Heart right ventricle (tissue), 16 donors: Measurements from ENCODE around the gene ARHGAP22. TPM values are rescaled to one million over a fixed set of nuclear protein-coding genes. Genes with fewer than 3 reads are reported as not detected.

Experiments used
- ATAC-seq, 8 donors: fragments of 200-7000 bp; cut with Tn5 transposase; one replicate each; pipeline ENCODE4 v1.9.1; 2020; ENCODE audit warnings: mild to moderate bottlenecking in 8 of 8, moderate library complexity in 8 of 8, moderate number of reproducible peaks in 1 of 8
- DNase-seq, 2 donors: peaks; one replicate each; pipeline ENCODE4 v3.0.0-alpha.2; 2020
- H3K27ac ChIP-seq, 10 donors: fragments of 200-600 bp; sonication (generic) in 2 of 10; one replicate each; pipeline versions ENCODE4 v1.5.0 to v1.8.0; 2020 to 2022; ENCODE audit warnings: mild to moderate bottlenecking in 3 of 10
- H3K27me3 ChIP-seq, 7 donors: fragments of 200-600 bp; one replicate each; pipeline ENCODE4 v1.8.0; 2021 to 2022; ENCODE audit warnings: mild to moderate bottlenecking in 2 of 7
- H3K36me3 ChIP-seq, 9 donors: fragments of 200-600 bp; sonication (generic) in 1 of 9; one replicate each; pipeline versions ENCODE4 v1.5.0 to v1.8.0; 2020 to 2022; ENCODE audit warnings: mild to moderate bottlenecking in 2 of 9
- H3K4me1 ChIP-seq, 9 donors: fragments of 200-600 bp; sonication (generic) in 1 of 9; one replicate each; pipeline versions ENCODE4 v1.5.0 to v1.8.0; 2020 to 2022; ENCODE audit warnings: mild to moderate bottlenecking in 4 of 9
- H3K4me3 ChIP-seq, 10 donors: fragments of 200-600 bp; sonication (generic) in 2 of 10; one replicate each; pipeline versions ENCODE4 v1.5.0 to v1.8.0; 2020 to 2022; ENCODE audit warnings: mild to moderate bottlenecking in 7 of 10, moderate library complexity in 2 of 10
- H3K9me3 ChIP-seq, 11 donors: fragments of 200-600 bp in 10 of 11; sonication (generic) in 2 of 11; one replicate each; pipeline versions ENCODE4 v1.5.0 to v1.8.0; 2013 to 2022; ENCODE audit warnings: mild to moderate bottlenecking in 2 of 11, control low read depth in 1 of 11, moderate library complexity in 1 of 11
- WGBS, 2 donors: extraction: QIAGEN DNeasy Blood & Tissue Kit; methylation state at CpG; one replicate each; pipeline ENCODE4 v1.1.7; 2013; ENCODE audit warnings: inconsistent platforms in 1 of 2; 5-methylcytosine and 5-hydroxymethylcytosine counted together
- intact Hi-C, 10 donors: fragments of 100-400 bp; cut with DNase I; formaldehyde crosslinking; loops; one replicate each; pipeline versions ENCODE4 v1.11.1 to v1.14.2; 2022
- polyA plus RNA-seq, 2 donors: library from polyadenylated mRNA; stranded (reverse); fragments of 200-250 nt; gene quantifications; one replicate each; pipeline ENCODE4 v1.2.3, GENCODE V29; 2013
- total RNA-seq, 10 donors: library from RNA; stranded (reverse); fragmentation: NEBNext Ultra II Directional in 3 of 10; extraction: Animal tissue kit (Norgen Biotek cat#: 25700) in 3 of 10; gene quantifications; one replicate each; pipeline versions ENCODE4 v1.2.1 to v1.2.4, GENCODE V29; 2021 to 2023
- TF ChIP-seq, protein P1 (sequence below), 9 donors: fragments of 200-600 bp; sonication (generic) in 2 of 9; IDR thresholded peaks; one replicate each; pipeline versions ENCODE4 v1.5.0 to v1.8.0; 2021 to 2022; ENCODE audit warnings: antibody characterized with exemption in 9 of 9, mild to moderate bottlenecking in 5 of 9, moderate library complexity in 1 of 9
- donor health status: Arrhythmogenic right ventricular cardiomyopathy.
- donor health status: ischemic (EF 13 %, LVEDD 7.1; RV severe dilation, severe dysfunction).
- donor health status: healthy with polysubstance abuse.
- donor health status: DM: no; HTN: yes; CAD: no.
- donor health status: DM: no; HTN: no; CAD: no.
- donor health status: ischemic (EF 25% LVEDD 6.9; RV normal size, moderate dysfunction).
- donor health status: ischemic (EF 25% LVEDD 5.7; RV mildly dilated, moderate dysfunction).
- donor health status: healthy.
- donor health status: DM: yes; HTN: yes; CAD: no.
- donor health status: Ischemic cardiomyopathy.
- donor health status: ischemic (EF 35%, LVEDD 5.7; RV mildly dilated, moderate dysfunction).
- donor health status: nonischemic (EF 11% LVEDD 7.7; RV severe dilation, severe dysfunction).
- donor health status: DM: yes; HTN: yes; CAD: no.
- donor health status: PGD.
- donor health status: ischemic (EF 29% LVEDD 5.4; RV normal size, mild dysfunction).
- donor health status: nonischemic (EF 23%, LVEDD 6.1; RV moderate dilation, normal function).

ARHGAP22 gene
- total and polyA plus RNA-seq, 12 donors, result 1.5 to 9.3 (median 2.8) TPM

DNA sequence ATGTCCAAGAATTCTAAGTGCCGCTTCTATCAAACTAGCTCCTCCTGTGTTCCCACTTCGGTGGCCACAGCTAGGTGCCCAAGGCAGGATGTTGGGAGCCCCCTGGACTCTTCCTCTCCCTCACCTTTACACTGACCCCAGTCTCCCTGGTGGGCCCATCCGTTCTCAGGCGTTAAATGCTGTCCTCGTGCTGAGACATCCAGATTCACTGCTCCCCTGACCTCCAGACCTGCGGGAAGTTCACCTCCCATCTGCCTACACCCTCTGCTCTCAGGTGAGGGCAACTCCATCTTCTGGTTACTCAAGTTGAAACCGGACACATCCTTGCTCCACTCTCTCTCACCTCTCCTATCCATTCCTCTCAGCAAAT is 114.3 kb downstream of the ARHGAP22 start:
- Histone ChIP-seq H3K9me3 (peaks cover 0 to 5% (median 0%) of the 10 kb centered on the region in 11 donors), H3K27me3 (no peaks in the 10 kb centered on the region), H3K27ac (no peak overlapping the region), H3K4me1 (peaks cover 0 to 6% (median 0%) of the 10 kb centered on the region in 9 donors), H3K36me3 (no peaks in the 10 kb centered on the region), H3K4me3 (no peak overlapping the region)
- WGBS, 2 donors, result 92 to 94% methylated on average over 7 of the region's 7 CpGs
- ATAC-seq, result no peak
- no peak for DNase-seq
- TF ChIP-seq, protein P1, sequence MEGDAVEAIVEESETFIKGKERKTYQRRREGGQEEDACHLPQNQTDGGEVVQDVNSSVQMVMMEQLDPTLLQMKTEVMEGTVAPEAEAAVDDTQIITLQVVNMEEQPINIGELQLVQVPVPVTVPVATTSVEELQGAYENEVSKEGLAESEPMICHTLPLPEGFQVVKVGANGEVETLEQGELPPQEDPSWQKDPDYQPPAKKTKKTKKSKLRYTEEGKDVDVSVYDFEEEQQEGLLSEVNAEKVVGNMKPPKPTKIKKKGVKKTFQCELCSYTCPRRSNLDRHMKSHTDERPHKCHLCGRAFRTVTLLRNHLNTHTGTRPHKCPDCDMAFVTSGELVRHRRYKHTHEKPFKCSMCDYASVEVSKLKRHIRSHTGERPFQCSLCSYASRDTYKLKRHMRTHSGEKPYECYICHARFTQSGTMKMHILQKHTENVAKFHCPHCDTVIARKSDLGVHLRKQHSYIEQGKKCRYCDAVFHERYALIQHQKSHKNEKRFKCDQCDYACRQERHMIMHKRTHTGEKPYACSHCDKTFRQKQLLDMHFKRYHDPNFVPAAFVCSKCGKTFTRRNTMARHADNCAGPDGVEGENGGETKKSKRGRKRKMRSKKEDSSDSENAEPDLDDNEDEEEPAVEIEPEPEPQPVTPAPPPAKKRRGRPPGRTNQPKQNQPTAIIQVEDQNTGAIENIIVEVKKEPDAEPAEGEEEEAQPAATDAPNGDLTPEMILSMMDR (IDR thresholded peaks at IDR 0.05), result no peak
- intact Hi-C loops, result no loop called here

DNA sequence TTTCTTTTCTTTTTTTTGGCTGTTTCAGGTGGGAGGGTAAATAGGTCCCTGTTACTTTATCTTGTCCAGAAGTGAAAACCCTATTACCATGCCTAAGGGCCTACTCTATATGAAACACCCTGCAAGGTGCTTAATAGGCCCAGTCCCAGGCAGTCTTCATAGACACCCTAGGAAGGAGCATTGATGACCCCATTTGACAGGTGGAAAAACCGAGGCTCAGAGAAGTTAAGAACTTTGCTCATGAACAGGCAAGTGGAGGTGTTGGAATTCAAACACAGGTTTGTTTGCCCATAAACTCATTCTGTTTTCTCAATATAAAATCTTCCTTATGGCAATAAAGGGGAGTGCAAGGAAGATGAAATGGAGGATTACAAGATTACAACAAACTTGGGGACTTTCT is 115.8 kb downstream of the ARHGAP22 start:
- intact Hi-C loops, result loop anchor here in 2 of 10 donors (5.0 to 10.0 kb wide), 2 partner anchors 46 to 52 kb away; no protein-coding TSS in a partner anchor
- Histone ChIP-seq H3K9me3 (peaks cover 0 to 5% (median 0%) of the 10 kb centered on the region in 11 donors), H3K4me1 (peaks cover 0 to 6% (median 0%) of the 10 kb centered on the region in 9 donors), H3K4me3 (no peak overlapping the region), H3K27ac (no peak overlapping the region), H3K36me3 (no peaks in the 10 kb centered on the region), H3K27me3 (no peaks in the 10 kb centered on the region)
- TF ChIP-seq, protein P1 (IDR thresholded peaks at IDR 0.05), result no peak
- 94 to 96% methylated on average over 1 of the region's 1 CpG for WGBS, 2 donors
- ATAC-seq (no peak), DNase-seq (no peak)

DNA sequence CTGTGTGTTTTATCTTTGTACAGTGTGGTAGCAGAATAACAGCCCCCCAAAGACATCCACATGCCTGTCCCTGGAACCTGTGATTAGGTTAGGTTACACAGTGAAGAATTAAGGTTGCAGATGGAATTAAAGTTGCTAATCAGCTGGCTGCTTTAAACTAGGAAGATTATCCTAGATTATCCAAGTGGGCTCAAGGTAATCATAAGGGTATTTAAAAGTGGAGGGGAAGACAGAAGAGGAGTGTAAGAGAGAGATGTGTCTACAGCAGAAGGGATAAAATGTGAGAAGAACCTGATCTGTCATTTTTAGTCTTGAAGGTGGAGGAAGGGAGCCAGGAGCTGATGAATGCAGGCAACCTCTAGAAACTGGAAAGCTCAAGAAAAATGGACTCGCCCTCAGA is 117.6 kb downstream of the ARHGAP22 start:
- intact Hi-C loops, result loop anchor here in 2 of 10 donors (5.0 to 10.0 kb wide), 2 partner anchors 48 to 50 kb away; no protein-coding TSS in a partner anchor
- no peak for ATAC-seq
- WGBS, 2 donors, result 88 to 100% methylated on average over 1 of the region's 1 CpG

DNA sequence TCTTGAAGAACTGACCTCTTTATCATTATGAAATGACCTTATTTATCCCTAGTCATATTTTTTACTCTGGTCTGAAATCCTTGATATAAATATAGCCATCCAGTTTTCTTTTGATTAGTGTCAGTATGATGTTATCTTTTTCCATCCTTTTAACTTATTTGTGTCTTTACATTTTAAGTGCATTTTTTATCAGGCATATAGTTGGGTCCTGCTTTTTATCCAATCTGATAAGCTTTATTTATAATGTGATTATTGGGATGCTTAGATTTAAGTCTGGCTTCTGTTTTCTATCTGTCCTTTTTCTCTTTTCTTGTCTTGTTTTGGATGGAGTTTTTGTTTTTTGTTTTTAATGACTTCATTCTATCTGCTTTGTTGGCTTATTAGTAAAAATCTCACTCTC is 119.2 kb downstream of the ARHGAP22 start:
- Histone ChIP-seq H3K4me3 (no peak overlapping the region), H3K36me3 (no peaks in the 10 kb centered on the region), H3K27me3 (no peaks in the 10 kb centered on the region), H3K9me3 (peaks cover 0 to 5% (median 0%) of the 10 kb centered on the region in 11 donors), H3K27ac (no peak overlapping the region), H3K4me1 (peaks cover 0 to 5% (median 0%) of the 10 kb centered on the region in 9 donors)
- TF ChIP-seq, protein P1 (IDR thresholded peaks at IDR 0.05), result no peak
- ATAC-seq, result no peak
- no peak for DNase-seq
- intact Hi-C loops, result loop anchor here in 2 of 10 donors (5.0 to 10.0 kb wide), 2 partner anchors 48 to 49 kb away; no protein-coding TSS in a partner anchor

More for the DNA sequence above, 117.6 kb downstream of the ARHGAP22 start:
- no peak overlapping the region for H3K4me3 ChIP-seq
- H3K27me3 ChIP-seq, result no peaks in the 10 kb centered on the region
- H3K9me3 ChIP-seq, result peaks cover 0 to 5% (median 0%) of the 10 kb centered on the region in 11 donors
- no peaks in the 10 kb centered on the region for H3K36me3 ChIP-seq
- no peak for DNase-seq
- H3K27ac ChIP-seq, result no peak overlapping the region
- TF ChIP-seq, protein P1 (IDR thresholded peaks at IDR 0.05), result no peak
- H3K4me1 ChIP-seq, result no peaks in the 10 kb centered on the region
